ENCODE data around the gene SHPK.

SHPK gene

GRCh38 chr17:3627769-3628167, 8.3 kb downstream of the SHPK start:
- DNase-seq (ENCODE audit: low read depth, low spot score) = no peak

GRCh38 chr17:3626831-3627768, 8.9 kb downstream of the SHPK start:
- DNase-seq (ENCODE audit: low read depth, low spot score) = no peak

- no peak for DNase-seq (ENCODE audit: low read depth, low spot score)
Measured at GRCh38 chr17:3622977-3623594, 13.0 kb downstream of the SHPK start.

GRCh38 chr17:3621146-3621720, 14.8 kb downstream of the SHPK start:
- no peak for DNase-seq (ENCODE audit: low read depth, low spot score)

DNA sequence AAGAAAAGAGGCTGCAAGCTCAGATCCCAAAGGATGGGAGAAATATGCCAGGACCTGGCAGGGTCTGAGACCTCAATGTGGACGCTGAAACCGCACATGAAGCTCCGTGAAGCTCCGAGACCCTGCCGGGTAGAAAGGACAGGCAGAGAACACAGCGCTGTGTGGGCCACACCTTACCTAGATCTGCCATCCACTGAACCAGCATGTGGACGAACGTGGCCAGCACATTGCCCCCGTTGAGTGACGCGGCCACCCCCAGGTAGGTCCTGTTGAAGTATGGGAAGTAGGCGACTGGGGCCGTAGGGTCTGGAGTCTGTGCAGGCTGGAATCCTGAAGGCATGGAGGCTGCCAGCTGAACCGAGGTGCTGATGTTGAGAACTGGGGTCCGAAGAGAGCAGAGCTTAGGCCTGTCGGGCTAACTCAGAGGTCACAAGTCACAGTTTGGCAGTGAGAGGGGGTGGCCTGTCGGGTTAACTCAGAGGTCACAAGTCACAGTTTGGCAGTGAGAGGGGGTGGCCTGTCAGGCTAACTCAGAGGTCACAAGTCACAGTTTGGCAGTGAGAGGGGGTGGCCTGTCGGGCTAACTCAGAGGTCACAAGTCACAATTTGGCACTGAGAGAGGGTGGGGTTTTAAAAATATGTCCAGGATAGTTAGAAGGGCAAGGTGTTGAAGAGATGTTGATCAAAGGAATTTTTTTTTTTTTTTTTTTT, 20.7 kb downstream of the SHPK start:
- DNase-seq (ENCODE audit: low read depth, low spot score) = no peak

- no peak for DNase-seq (ENCODE audit: low read depth, low spot score)
Measured at GRCh38 chr17:3613124-3613523, 22.9 kb downstream of the SHPK start.

DNA sequence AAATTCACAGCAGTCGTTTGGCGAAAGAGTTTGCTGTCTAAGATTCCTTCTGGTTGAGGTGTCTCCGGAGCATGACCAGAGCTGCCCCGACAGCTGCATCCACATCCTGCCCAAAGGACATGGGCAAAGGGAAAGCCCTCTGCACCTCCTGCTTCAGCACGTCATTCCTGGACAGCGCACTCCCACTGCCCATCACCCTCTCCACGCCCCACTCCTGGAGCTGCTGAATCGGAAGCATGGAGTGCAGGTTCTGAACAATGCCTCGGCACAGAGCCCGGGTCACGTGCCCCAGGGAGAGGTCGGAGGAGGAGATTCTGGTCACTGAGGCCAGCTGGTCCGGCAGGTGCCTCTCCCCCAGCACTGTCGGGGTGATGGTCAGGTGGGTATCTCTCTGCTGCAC, 25.5 kb downstream of the SHPK start:
- DNase-seq (ENCODE audit: low read depth, low spot score) = no peak

DNA sequence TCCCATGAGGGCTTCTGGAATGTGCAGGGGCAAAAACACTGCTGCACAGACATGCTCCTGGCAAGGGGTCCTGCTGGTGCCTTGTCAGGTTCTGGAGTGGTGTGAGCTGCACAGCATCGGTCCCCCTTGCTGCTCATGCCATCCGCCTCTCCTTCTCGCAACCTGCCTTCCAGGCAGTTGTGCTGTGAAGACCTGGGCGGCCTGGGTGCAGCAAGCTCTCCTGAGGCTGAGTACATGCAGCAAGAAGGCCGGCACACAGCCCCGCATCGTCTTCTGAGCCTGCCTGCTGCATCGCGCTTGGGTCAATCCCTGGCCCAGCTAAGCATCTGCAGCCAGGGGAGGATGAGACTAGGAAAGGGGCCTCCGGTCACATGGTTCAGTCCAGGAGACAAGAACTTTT, 26.4 kb downstream of the SHPK start:
- DNase-seq (ENCODE audit: low read depth, low spot score) = no peak

DNA sequence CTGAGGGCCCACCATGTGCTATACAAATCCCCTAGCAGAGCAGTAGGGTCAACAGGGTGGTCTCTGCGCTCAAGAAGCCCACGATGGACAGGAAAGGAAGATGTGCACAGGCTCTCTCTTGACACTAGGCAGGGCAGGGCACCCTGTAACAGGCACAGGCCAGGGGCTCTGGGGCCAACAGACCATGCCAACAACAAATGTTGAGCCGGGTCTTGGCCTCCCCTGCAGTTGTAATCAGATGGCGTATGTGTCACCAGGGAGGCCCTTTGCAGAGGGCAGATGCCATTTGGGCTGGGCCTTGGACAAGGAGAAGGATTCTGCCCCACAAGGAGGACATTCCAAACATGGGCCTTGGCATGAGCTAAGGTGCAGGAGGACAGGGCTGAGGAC, 32.2 kb downstream of the SHPK start:
- DNase-seq (ENCODE audit: low read depth, low spot score) = no peak

- no peak for DNase-seq (ENCODE audit: low read depth, low spot score)
Measured at GRCh38 chr17:3603119-3603869, 32.8 kb downstream of the SHPK start.

DNA sequence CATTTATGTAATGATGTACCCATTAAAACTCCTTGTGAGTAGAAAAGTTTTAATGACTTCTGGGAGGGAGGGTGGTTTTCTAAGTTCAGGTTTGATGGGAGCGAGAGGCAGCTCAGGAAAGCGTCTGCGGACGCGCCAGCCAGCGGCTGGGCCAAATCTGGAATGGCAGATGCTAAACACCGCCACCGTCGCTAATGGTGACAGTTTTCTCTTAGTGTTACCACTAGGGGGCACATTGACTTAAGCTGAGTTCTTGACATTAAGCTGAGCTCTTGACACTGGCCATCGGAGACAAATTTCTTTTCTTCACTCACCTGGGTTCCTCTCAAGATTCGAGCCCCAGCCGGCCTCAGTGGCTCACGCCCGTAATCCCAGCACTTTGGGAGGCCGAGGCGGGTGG, 33.6 kb downstream of the SHPK start:
- DNase-seq (ENCODE audit: low read depth, low spot score) = peak; percentile 48

GRCh38 chr17:3600529-3601205, 35.4 kb downstream of the SHPK start:
- no peak for DNase-seq (ENCODE audit: low read depth, low spot score)

DNA sequence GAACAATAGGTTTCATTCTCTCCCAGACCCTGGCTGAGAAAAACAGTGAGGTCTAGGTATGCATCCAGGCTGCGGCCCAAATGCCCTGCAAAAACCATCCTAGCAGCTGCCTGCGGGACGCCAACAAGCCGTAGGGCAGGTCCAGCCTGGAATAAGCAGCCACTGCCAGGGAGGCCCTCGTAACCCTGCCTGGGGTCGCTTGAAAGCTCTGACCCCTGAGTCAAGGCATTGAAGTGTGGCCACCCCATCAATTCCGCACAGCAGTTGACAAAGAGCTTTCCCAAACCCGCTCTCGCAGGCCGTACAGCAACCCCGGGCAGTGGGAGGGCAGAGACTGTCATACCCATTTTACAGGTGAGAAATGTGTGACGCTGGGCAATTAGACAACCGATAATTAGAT, 38.0 kb downstream of the SHPK start:
- DNase-seq (ENCODE audit: low read depth, low spot score) = no peak

DNA sequence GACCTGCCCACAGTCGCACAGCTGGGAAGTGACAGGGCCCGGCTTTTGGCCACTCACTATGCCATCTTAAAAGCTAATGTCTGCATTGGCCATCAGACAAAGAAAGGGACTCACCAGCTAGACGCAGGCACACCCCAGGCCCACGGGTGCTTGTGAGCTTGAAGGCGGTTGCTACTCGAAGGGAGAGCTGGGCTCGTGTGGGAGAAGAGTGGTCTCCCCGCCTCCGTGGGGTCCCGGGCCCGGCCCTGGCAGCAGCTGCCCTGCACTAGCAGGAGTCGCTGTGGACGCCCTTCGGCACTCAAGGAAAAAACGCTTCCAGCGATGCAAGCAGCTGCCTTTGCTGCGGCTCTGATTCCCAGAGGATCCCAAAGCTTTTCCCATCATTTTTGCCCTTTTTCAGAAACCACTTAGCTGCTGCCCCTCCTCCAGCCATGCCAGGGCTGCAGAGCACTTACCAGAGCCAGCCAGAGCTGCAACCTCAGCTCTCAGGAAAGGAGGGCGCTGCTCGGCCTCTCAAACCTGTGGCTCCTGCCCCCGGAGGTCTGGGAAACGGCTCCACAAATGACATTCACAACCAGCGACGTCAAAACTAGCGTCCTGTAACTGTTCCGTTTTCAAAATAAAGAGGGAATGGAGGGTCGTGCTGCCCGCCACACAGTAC, 39.1 kb downstream of the SHPK start:
- no peak for DNase-seq (ENCODE audit: low read depth, low spot score)

DNA sequence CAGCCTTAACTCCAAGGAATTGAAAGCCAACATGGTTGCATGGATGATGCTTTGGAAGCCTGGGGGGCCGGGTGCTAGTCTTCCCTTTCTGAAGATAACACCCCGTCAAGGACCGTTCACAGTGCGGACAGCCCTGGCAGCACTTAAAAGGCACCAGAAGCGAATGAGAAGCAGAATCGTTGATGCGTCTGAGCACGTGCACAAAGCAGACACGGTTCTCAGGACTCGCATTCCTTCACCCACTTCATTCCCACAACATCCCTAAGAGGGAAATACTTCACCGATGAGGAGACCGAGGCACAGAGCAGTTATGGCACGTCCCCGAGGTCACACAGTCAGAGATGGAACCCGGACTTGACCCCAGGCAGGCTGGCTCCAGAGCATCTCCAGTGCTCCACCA, 41.1 kb downstream of the SHPK start:
- no peak for DNase-seq (ENCODE audit: low read depth, low spot score)

DNA sequence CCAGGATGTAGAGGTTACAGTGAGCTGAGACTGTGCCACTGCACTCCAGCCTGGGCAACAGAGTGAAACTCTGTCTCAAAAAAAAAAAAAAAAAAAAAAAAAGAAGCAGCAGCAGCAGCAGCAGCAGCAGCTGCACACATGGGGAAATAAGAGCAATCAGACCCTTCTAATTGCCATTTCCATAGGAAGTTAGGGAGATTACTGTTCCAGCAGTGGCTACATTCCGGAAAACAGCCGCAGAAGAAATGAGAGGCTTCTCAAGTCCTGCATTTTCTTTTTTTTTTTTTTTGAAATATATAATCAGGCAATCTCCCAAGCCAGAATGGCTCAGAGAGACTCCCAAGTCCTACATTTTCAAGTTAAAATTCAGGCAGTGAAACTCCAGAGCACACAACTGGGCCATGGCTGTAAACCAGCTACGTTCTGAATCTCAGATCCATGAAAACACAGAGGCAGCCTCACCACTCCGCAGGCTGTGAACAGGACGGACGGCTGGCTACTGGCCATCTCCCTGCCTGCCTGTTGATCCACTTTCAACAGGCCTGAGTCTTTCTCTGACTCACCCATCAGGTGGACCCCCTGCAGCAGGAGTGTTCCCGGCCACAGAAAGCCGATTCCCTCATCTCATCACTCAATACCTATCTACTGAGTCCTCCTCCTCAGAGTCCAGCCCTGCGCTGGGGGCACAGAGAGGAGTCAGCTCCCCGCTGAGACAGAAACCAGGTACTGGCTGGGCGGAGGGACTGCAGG, 41.8 kb downstream of the SHPK start:
- DNase-seq (ENCODE audit: low read depth, low spot score) = no peak

DNA sequence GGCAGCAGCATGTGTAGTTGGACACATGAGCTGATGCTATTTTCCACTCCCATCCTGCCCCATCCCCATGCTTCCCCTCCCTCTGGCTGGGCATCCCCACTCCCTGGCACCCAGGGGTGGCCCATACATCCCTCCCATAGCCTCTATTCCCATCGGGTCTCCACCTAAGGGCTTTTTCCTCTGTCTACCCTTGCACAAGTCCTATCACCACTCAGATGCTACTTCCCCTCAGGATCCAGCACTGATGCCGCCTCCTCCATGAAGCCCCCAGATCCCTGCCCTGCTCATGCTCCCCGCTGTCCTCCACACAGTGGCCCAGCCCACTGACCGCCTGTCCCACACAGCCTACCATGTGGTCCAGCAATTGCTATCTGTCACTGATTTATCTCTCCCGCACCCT, 42.7 kb downstream of the SHPK start:
- no peak for DNase-seq (ENCODE audit: low read depth, low spot score)

DNA sequence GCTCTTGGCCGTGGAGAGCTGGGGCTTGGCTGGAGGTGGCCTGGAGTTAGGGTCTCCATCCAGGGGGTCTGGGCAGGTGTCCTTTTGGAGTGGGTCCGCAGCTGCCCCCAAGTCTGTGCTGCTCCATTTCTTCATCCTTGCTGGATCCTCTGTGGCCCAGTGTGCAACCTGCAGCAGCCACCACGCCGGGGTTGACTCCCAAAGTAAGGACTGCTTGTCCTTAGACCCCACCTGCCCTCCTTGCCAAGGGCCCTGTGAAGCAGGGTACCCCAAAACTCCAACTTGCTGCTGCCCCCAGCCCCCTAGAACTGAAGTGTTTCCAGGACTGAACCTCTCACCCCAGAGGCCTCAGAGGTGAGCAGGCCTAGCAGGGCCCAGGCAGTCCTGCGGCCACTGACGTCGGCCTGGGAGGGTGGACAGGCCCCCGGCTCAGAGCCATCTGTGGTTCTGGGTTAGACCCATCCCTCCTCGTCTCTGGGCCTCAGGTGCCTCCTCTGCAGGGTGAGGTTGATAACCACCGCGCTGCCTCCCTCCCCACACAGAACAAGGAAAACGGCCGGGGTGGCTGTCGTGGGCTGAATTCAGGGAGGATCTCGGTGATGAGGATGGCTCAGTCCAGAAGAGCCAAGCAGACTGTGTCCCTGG, 43.7 kb downstream of the SHPK start:
- no peak for DNase-seq (ENCODE audit: low read depth, low spot score)

DNA sequence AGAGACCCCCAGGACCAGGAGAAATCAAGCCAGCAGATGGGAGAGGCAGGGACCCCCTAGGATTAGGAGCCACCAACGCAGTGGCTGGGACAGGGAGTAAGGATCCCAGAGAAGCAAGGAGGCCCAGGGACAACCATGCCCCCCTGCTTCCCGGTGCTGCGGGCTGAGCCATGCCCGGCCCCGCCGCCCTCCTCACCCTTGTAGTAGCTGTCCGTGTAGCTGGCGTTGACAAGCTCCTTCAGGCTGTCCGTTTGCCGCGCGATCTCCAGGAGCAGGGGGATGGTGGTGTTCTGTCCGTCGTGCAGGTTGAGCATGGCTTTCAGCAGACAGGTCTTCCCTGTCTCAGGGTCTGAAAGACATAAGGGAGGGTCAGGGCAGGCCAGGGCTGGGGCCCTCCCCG, 45.3 kb downstream of the SHPK start:
- no peak for DNase-seq (ENCODE audit: low read depth, low spot score)

Data from iPS DF 19.7 (cell line).